GM06990 (cell line): ENCODE data around the gene HOXD4.

ENCODE experiments used
- DNase-seq: peaks from one replicate; pipeline ENCODE4 v3.0.0-alpha.2; 2011; ENCODE audit not compliant: insufficient read length; ENCODE audit errors: extremely low read depth
- H3K27me3 ChIP-seq: replicated peaks from 2 replicates; pipeline ENCODE4 v1.6.0; 2011; ENCODE audit warnings: low read length; ENCODE audit not compliant: control insufficient read depth, insufficient read depth
- H3K36me3 ChIP-seq: 2 replicates; pipeline ENCODE4 v1.5.1; 2011; ENCODE audit warnings: low read length; ENCODE audit not compliant: control insufficient read depth, insufficient read depth
- H3K4me3 ChIP-seq: replicated peaks from 2 replicates; pipeline ENCODE4 v1.5.1; 2011; ENCODE audit warnings: low read depth, mild to moderate bottlenecking, control low read depth, low read length
- CTCF ChIP-seq: IDR thresholded peaks from 2 replicates; pipeline ENCODE4 v1.5.1; 2011; ENCODE audit warnings: low read length, control low read depth, mild to moderate bottlenecking, inconsistent platforms; ENCODE audit not compliant: insufficient read depth, poor library complexity, severe bottlenecking

The HOXD4 gene

GRCh38 chr2:176134035-176134434 lies 17.3 kb upstream of the HOXD4 start:
- DNase-seq, result no peak
- Histone ChIP-seq H3K4me3 (no peak overlapping the region), H3K27me3 (no peaks in the 10 kb centered on the region), H3K36me3 (no peaks in the 10 kb centered on the region)
- no peak for TF ChIP-seq CTCF

GRCh38 chr2:176135035-176135440 lies 16.3 kb upstream of the HOXD4 start:
- H3K27me3 ChIP-seq, result no peaks in the 10 kb centered on the region
- H3K4me3 ChIP-seq, result no peak overlapping the region

GRCh38 chr2:176136374-176137251 lies 14.7 kb upstream of the HOXD4 start:
- no peak for TF ChIP-seq CTCF
- no peak for DNase-seq
- H3K36me3 ChIP-seq, result no peaks in the 10 kb centered on the region
- no peak overlapping the region for H3K4me3 ChIP-seq
- H3K27me3 ChIP-seq, result no peaks in the 10 kb centered on the region

More at GRCh38 chr2:176135035-176135440, 16.3 kb upstream of the HOXD4 start:
- no peak for DNase-seq
- TF ChIP-seq CTCF, result no peak
- no peaks in the 10 kb centered on the region for H3K36me3 ChIP-seq

- Histone ChIP-seq H3K4me3 (no peak overlapping the region), H3K27me3 (no peaks in the 10 kb centered on the region), H3K36me3 (no peaks in the 10 kb centered on the region)
- DNase-seq, result no peak
- no peak for TF ChIP-seq CTCF
Measured at GRCh38 chr2:176137252-176137580, 14.1 kb upstream of the HOXD4 start.

GRCh38 chr2:176137906-176138305 lies 13.4 kb upstream of the HOXD4 start:
- no peaks in the 10 kb centered on the region for H3K36me3 ChIP-seq
- no peak for TF ChIP-seq CTCF
- H3K4me3 ChIP-seq, result no peak overlapping the region
- no peak for DNase-seq
- H3K27me3 ChIP-seq, result no peaks in the 10 kb centered on the region
